HG02973 (cell line): ENCODE data around the gene GIPC2.
A peak's percentile ranks its signal among the peaks of the same experiment; 100 is the strongest.
"Not testable (repeated sequence)": the region's sequence is repeated elsewhere in the genome, so short reads cannot be mapped to it uniquely, and the experiment has no call there.

Source experiments
- ATAC-seq: cut with Tn5 transposase; IDR thresholded peaks from one replicate; pipeline ENCODE4 v1.9.1; 2021; ENCODE audit warnings: moderate library complexity; ENCODE audit not compliant: unreplicated experiment

GIPC2 gene

DNA sequence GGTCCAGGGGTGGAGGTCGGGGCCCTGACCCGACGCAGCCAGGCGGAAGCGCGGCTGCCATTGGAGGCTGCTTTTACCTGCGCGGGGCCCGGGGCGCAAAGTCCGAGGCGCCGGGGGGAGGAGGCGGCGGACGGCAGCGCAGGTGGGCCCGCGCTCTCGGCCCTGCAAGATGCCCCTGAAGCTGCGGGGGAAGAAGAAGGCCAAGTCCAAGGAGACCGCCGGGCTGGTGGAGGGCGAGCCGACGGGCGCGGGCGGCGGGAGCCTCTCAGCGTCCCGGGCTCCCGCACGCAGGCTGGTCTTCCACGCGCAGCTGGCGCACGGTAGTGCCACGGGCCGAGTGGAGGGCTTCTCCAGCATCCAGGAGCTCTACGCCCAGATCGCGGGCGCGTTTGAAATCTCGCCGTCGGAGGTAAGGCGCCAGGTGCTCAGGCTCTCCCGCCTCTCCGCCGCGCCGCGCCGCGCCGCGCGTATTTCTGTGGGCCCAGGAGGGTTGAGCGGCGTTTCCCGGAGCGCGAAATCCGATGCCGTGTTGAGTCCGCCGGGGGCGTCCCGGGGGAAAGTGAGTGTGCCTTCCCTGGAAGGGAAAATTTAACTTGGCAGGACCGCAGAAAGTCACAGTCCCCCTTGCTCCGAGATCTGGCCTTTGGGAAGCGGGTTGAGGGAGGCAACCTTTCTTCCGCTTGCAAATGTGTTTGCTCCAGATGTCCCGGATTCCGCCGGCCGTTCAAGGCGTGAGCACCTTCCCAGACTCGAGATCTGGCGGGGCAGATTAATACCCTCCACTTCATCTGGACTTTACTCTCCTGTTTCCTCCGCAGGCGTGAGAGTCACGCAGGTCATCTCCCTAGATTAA is at the start of gene GIPC2:
GIPC2 (plus strand) TSS at position 41 of the 853 bp plus-strand sequence; CDS start at position 170, 129 bp downstream.
- ATAC-seq: no peak

DNA sequence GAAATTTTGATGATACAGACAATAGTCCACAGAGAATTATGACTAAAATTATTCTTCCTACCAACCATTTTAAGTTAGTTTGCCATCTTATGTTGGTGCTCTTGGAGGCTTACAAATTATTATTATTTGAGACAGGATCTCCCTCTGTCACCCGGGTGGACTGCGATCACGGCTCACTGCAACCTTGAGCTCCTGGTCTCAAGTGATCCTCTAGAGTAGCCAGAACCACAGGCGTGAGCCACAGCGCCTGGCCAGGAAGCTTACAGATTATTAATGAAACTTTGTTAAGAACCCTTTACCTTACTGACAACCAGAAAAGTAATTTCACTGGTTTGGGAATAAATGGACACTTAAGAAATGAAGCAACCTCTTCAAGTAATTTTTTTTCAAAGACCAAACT is 49.0 kb upstream of the GIPC2 start:
- ATAC-seq: no peak

GRCh38 chr1:78000536-78000935 is 45.2 kb upstream of the GIPC2 start:
- not testable (repeated sequence) for ATAC-seq

GRCh38 chr1:78003070-78003746 is 42.6 kb upstream of the GIPC2 start:
- no peak for ATAC-seq

GRCh38 chr1:78003882-78004718 is 41.7 kb upstream of the GIPC2 start:
- ATAC-seq: peak; percentile 52

DNA sequence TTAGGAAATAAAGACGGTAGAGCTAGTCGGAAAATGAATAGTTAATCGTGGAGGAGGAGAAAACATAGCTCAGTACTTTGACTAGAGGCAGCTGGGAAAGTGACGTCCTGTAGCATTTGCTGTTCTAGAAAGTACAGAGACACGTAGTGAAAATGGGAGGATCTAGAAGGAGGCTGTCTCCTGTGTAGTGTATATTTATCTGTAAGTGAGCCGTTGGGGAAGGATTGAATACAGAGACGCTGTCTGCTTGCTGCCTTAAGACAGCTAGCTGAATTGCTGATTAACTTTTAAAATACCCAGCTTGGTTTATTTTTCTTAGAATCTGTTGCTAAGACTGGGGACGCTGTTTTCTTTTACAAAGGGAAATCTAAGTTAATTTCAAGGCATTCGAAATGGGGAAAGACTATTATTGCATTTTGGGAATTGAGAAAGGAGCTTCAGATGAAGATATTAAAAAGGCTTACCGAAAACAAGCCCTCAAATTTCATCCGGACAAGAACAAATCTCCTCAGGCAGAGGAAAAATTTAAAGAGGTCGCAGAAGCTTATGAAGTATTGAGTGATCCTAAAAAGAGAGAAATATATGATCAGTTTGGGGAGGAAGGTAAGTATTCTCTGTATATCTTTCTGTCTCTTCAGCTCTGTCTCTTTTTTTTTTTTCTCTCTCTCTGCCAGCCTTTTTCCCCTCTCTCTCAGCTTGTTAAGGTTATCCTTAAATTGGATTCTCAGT is 40.9 kb upstream of the GIPC2 start, which contains the start of gene DNAJB4:
DNAJB4 (plus strand) TSS at position 221 of the 729 bp plus-strand sequence; CDS start at position 393, 172 bp downstream.
- ATAC-seq: peak; percentile 98

GRCh38 chr1:78005448-78005722 is 40.4 kb upstream of the GIPC2 start:
- ATAC-seq: no peak

GRCh38 chr1:78005755-78006154 is 40.0 kb upstream of the GIPC2 start:
- ATAC-seq: no peak

DNA sequence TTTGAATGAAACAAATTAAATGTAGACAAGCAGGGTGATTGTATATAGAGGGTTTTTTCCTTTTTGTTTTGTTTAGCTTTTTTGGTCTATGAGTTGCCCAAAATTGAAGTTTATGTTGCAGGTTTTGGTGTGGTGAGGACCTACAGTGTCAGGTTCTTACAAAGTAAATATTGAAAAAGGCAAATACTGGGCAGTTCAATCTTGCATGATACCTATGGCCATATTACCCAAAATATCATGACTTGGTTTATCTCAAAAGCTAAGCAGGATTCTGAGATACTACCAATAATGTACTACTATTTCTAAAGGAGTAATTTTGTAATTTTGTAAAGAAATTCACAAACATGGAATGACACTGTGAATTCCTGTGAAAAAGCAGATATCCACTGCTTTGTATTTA is 39.2 kb upstream of the GIPC2 start:
- ATAC-seq: no peak

DNA sequence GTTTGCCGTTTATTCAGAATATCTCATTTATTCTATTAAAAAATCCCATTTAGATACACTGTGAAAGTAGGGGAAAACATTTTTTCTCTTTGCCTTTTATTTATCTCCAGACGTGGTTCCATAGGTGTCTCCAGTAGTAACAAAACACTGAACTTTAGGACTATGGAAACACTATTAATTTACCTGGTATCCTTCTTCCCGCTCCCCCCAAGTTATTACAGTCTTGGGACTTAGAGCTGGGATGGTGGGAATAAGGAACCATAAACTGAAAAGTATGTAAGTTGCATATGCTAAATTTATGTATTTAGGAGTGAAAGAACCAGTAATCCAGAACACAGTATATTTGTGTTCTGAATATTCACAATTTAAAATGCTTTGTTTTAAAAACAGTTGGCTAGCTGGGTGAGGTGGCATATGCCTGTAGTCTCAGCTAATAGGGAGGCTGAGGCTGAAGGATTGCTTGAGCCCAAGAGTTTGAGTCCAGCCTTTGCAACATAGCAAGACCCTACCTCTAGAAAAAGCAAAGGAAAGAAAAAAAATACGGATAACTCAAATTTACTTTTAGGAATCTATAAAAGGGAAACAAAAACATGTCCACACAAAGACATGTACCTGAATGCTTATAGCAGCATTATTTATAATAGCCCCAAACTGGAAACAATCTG is 38.0 kb upstream of the GIPC2 start:
- ATAC-seq: no peak

- ATAC-seq: no peak
Observed at GRCh38 chr1:78009276-78009675, 36.5 kb upstream of the GIPC2 start.

DNA sequence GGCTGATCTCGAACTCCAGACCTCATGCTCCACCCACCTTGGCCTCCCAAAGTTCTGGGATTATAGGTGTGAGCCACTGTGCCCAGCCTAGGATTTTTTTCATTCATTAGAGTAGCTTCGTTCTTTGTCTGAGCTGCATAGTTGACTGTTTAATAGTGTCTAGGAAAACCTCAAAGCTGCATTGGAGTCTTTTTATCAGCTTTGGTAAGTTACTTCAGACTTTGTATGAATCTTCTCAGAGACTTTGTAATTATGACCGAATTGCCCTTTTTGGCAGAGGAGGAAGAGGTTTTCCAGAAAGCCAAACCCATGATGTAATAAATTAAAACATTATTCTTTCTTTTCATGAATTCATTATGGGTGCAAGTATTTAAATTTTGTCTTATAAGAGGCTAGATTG is 35.9 kb upstream of the GIPC2 start:
- ATAC-seq: no peak

GRCh38 chr1:78011050-78011449 is 34.7 kb upstream of the GIPC2 start:
- ATAC-seq: no peak

DNA sequence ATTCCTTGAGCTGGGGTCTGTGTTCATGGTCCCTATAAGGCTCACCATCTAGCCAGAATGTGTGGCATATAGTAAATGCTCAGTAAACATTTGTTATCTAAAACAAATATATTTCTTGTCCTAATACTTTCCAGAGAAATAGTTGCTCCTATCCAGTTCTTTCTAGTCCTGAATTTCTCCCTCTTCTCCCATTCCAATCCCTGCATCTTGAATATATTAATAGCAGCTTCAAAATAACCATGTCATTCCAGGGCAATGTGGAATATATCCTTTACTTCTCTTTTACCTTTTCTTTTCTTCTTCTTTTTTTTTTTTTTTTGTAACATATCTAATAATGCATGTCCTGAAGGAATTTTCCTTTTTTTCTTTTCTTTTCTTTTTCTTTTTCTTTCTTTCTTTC is 30.6 kb upstream of the GIPC2 start:
- no peak for ATAC-seq

DNA sequence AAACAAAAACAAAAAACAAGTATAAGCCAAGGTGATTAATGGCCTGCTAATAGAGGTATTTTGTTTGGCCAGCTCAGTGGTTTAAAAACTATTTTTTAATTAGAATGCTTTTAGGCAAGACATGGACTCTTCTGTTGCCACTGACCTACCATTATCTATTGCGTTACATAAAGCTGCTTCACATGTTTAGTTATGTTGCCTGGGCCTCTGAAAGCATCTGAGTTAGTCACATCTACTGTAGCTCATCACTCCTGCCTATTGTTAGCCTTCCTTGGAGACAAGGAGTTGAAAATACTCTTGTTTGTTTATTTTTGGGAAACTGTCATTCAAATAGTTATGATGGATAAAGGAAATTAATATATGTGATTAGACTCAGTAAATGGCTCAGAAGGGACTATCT is 26.7 kb upstream of the GIPC2 start:
- ATAC-seq: no peak

DNA sequence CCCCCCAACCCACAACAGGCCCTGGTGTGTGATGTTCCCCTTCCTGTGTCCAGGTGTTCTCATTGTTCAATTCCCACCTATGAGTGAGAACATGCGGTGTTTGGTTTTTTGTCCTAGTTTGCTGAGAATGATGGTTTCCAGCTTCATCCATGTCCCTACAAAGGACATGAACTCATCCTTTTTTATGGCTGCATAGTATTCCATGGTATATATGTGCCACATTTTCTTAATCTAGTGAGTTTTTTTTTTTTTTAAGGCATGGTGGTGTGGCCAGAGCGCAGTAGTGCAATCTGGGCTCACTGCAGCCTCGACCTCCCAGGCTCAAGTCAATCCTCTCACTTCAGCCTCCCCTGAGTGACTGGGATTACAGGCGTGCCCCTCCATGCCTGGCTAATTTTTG is 24.6 kb upstream of the GIPC2 start:
- ATAC-seq: not testable (repeated sequence)

GRCh38 chr1:78029793-78030192 is 16.0 kb upstream of the GIPC2 start:
- no peak for ATAC-seq

- no peak for ATAC-seq
Observed at GRCh38 chr1:78032996-78033796, 12.6 kb upstream of the GIPC2 start.

DNA sequence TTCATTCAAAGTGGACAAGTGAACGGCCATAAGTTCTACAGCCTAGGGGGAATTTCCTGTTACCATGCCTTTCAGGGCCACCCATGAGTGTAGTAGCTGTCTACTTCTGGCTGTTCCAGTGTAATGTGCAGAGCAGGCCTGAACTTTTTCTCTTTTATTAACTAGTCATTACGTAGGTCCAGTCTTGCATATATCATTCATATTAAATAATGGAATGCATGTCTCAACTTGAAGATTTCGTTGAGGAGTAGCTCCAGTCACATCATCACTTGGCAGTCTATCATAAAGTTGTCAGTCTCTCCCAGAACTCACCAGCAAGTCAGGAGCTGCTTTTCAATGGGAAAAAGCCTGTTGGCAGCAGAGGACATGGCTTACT is 12.0 kb upstream of the GIPC2 start:
- no peak for ATAC-seq

GRCh38 chr1:78035121-78035520 is 10.6 kb upstream of the GIPC2 start:
- ATAC-seq: no peak
